Breast epithelium (tissue), 4 donors: ENCODE measurements around the gene HIPK3. TPM values are rescaled to one million over a fixed set of nuclear protein-coding genes. Genes with fewer than 3 reads are reported as not detected.

Experiments
- DNase-seq, 2 donors: peaks; one replicate each; pipeline ENCODE4 v3.0.0-alpha.2; 2019; ENCODE audit warnings: low spot score in 2 of 2
- H3K27ac ChIP-seq, 2 donors: fragments of 200-600 bp; sonication (generic) in 1 of 2; one replicate each; pipeline ENCODE4 v1.5.1; 2016 to 2019; ENCODE audit warnings: mild to moderate bottlenecking in 1 of 2
- H3K27me3 ChIP-seq, 2 donors: fragments of 200-600 bp; sonication (generic) in 1 of 2; one replicate each; pipeline versions ENCODE4 v1.5.1 to v1.6.0; 2017 to 2019; ENCODE audit warnings: control low read depth in 1 of 2, mild to moderate bottlenecking in 1 of 2
- H3K36me3 ChIP-seq: fragments of 200-600 bp; one replicate; pipeline ENCODE4 v1.5.1; 2019
- H3K4me1 ChIP-seq, 2 donors: fragments of 200-600 bp; sonication (generic); one replicate each; pipeline ENCODE4 v1.5.1; 2016 to 2019; ENCODE audit warnings: control low read depth in 1 of 2
- H3K4me3 ChIP-seq, 3 donors: fragments of 200-600 bp; sonication (generic); 1 replicate in 2 of 3; 2 replicates in 1 of 3; pipeline ENCODE4 v1.5.1; 2016 to 2019; ENCODE audit warnings: mild to moderate bottlenecking in 3 of 3, moderate library complexity in 2 of 3
- H3K9me3 ChIP-seq, 2 donors: fragments of 200-600 bp; sonication (generic) in 1 of 2; one replicate each; pipeline ENCODE4 v1.5.1; 2016 to 2019; ENCODE audit warnings: control low read depth in 1 of 2
- CTCF ChIP-seq, 3 donors: fragments of 450-650 bp; IDR thresholded peaks; one replicate each; pipeline ENCODE4 v1.5.1; 2016 to 2017; ENCODE audit warnings: antibody characterized with exemption in 3 of 3, mild to moderate bottlenecking in 3 of 3, moderate library complexity in 3 of 3
- POLR2A ChIP-seq: fragments of 450-650 bp; IDR thresholded peaks from one replicate; pipeline ENCODE4 v1.6.1; 2016; ENCODE audit warnings: antibody characterized with exemption, mild to moderate bottlenecking, moderate library complexity
- POLR2AphosphoS5 ChIP-seq, 3 donors: sonication (generic); formaldehyde crosslinking; IDR thresholded peaks; one replicate each; pipeline ENCODE4 v1.6.1; 2017; ENCODE audit warnings: antibody characterized with exemption in 3 of 3
- intact Hi-C: fragments of 100-400 bp; cut with DNase I; formaldehyde crosslinking; loops from one replicate; pipeline ENCODE4 v1.15.1; 2023; ENCODE audit warnings: low total_unique reads
- total RNA-seq, 3 donors: library from RNA; depleted of rRNA; stranded (reverse); fragments of >200 nt; gene quantifications; one replicate each; pipeline ENCODE4 v1.1.0, GENCODE V29; 2016

HIPK3 gene
- total RNA-seq, 3 donors from 2014 or later = 200 to 223 (median 202) TPM

GRCh38 chr11:33290319-33290718 lies 33.1 kb downstream of the HIPK3 start:
- Histone ChIP-seq H3K4me1 (no peaks in the 10 kb centered on the region), H3K27ac (no peak overlapping the region)
- intact Hi-C loops = loop anchor here (5.0 kb wide), 1 partner anchor 852 kb away; no protein-coding TSS in a partner anchor

GRCh38 chr11:33291004-33291777 lies 34.0 kb downstream of the HIPK3 start:
- Histone ChIP-seq H3K27me3 (no peaks in the 10 kb centered on the region), H3K9me3 (no peaks in the 10 kb centered on the region), H3K4me1 (no peaks in the 10 kb centered on the region), H3K27ac (no peak overlapping the region), H3K4me3 (no peak overlapping the region), H3K36me3 (no peaks in the 10 kb centered on the region)
- DNase-seq = no peak
- intact Hi-C loops = loop anchor here (5.0 kb wide), 1 partner anchor 851 kb away; no protein-coding TSS in a partner anchor
- TF ChIP-seq CTCF (IDR thresholded peaks at IDR 0.05) (no peak), POLR2AphosphoS5 (IDR thresholded peaks at IDR 0.05) (no peak)

More at GRCh38 chr11:33290319-33290718, 33.1 kb downstream of the HIPK3 start:
- no peak overlapping the region for H3K4me3 ChIP-seq
- no peak for DNase-seq
- H3K9me3 ChIP-seq = no peaks in the 10 kb centered on the region
- H3K27me3 ChIP-seq = no peaks in the 10 kb centered on the region
- TF ChIP-seq POLR2AphosphoS5 (IDR thresholded peaks at IDR 0.05) = no peak
- TF ChIP-seq POLR2A = no peak
- TF ChIP-seq CTCF (IDR thresholded peaks at IDR 0.05) = no peak
- H3K36me3 ChIP-seq = no peaks in the 10 kb centered on the region

- DNase-seq = no peak
- H3K36me3 ChIP-seq = no peaks in the 10 kb centered on the region
- no peaks in the 10 kb centered on the region for H3K4me1 ChIP-seq
- no peaks in the 10 kb centered on the region for H3K9me3 ChIP-seq
- TF ChIP-seq CTCF (IDR thresholded peaks at IDR 0.05) (no peak), POLR2AphosphoS5 (IDR thresholded peaks at IDR 0.05) (no peak), POLR2A (no peak)
- H3K27me3 ChIP-seq = no peaks in the 10 kb centered on the region
- no peak overlapping the region for H3K4me3 ChIP-seq
- no peak overlapping the region for H3K27ac ChIP-seq
- intact Hi-C loops = loop anchor here (5.0 kb wide), 1 partner anchor 850 kb away; no protein-coding TSS in a partner anchor
Measured at GRCh38 chr11:33292311-33292710, 35.1 kb downstream of the HIPK3 start.

GRCh38 chr11:33294224-33294623 lies 37.0 kb downstream of the HIPK3 start:
- DNase-seq = no peak
- H3K27me3 ChIP-seq = no peaks in the 10 kb centered on the region
- no peaks in the 10 kb centered on the region for H3K36me3 ChIP-seq
- H3K27ac ChIP-seq = no peak overlapping the region
- H3K4me3 ChIP-seq = no peak overlapping the region
- no peak for TF ChIP-seq POLR2A
- no peak for TF ChIP-seq POLR2AphosphoS5 (IDR thresholded peaks at IDR 0.05)
- TF ChIP-seq CTCF (IDR thresholded peaks at IDR 0.05) = no peak
- H3K9me3 ChIP-seq = no peaks in the 10 kb centered on the region
- H3K4me1 ChIP-seq = no peaks in the 10 kb centered on the region
- intact Hi-C loops = loop anchor here (5.0 kb wide), 1 partner anchor 848 kb away; no protein-coding TSS in a partner anchor

- Histone ChIP-seq H3K36me3 (no peaks in the 10 kb centered on the region), H3K27me3 (no peaks in the 10 kb centered on the region), H3K4me1 (no peaks in the 10 kb centered on the region), H3K9me3 (no peaks in the 10 kb centered on the region), H3K4me3 (no peak overlapping the region), H3K27ac (no peak overlapping the region)
- no peak for DNase-seq
- TF ChIP-seq CTCF (IDR thresholded peaks at IDR 0.05) (no peak), POLR2AphosphoS5 (IDR thresholded peaks at IDR 0.05) (no peak)
- intact Hi-C loops = loop anchor here (5.0 kb wide), 1 partner anchor 848 kb away; no protein-coding TSS in a partner anchor
Measured at GRCh38 chr11:33294797-33295196, 37.6 kb downstream of the HIPK3 start.
